Activated naive CD4-positive, alpha-beta T cell treated with anti-CD3 and anti-CD28 coated beads for 36 hours (primary cell): ENCODE results near the gene OR52E8. TPM values are rescaled to one million over a fixed set of nuclear protein-coding genes. Genes with fewer than 3 reads are reported as not detected.

Source experiments
- CTCF ChIA-PET: fragments of 350-600 bp; sonication (Branson Sonifier 250); formaldehyde crosslinking; loops from one replicate; lab custom pipeline; 2021; ENCODE audit warnings: antibody characterized with exemption; lab: Charles Lee
- DNase-seq: peaks from one replicate; pipeline ENCODE4 v3.0.0-alpha.2; 2020
- H3K27ac Mint-ChIP-seq: one replicate; pipeline ENCODE4 v1.8.0; 2021; ENCODE audit warnings: mild to moderate bottlenecking, mixed read lengths
- H3K27me3 Mint-ChIP-seq: one replicate; pipeline ENCODE4 v1.8.0; 2021; ENCODE audit warnings: low read depth, mixed read lengths
- H3K36me3 Mint-ChIP-seq: one replicate; pipeline ENCODE4 v1.8.0; 2021; ENCODE audit warnings: low read depth, mixed read lengths
- H3K4me1 Mint-ChIP-seq: one replicate; pipeline ENCODE4 v1.8.0; 2021; ENCODE audit warnings: low read depth, mixed read lengths
- H3K4me3 Mint-ChIP-seq: one replicate; pipeline ENCODE4 v1.8.0; 2021; ENCODE audit warnings: mild to moderate bottlenecking, moderate library complexity, mixed read lengths
- H3K9me3 Mint-ChIP-seq: one replicate; pipeline ENCODE4 v1.8.0; 2021; ENCODE audit warnings: mixed read lengths
- intact Hi-C: fragments of 100-400 bp; cut with micrococcal nuclease; formaldehyde crosslinking; loops from one replicate; pipeline ENCODE4 v1.15.1; 2023
- total RNA-seq, 2 experiments: library from RNA; stranded (reverse); gene quantifications; one replicate each; pipeline ENCODE4 v1.2.3, GENCODE V29; 2021

Gene OR52E8
- total RNA-seq = not detected

DNA sequence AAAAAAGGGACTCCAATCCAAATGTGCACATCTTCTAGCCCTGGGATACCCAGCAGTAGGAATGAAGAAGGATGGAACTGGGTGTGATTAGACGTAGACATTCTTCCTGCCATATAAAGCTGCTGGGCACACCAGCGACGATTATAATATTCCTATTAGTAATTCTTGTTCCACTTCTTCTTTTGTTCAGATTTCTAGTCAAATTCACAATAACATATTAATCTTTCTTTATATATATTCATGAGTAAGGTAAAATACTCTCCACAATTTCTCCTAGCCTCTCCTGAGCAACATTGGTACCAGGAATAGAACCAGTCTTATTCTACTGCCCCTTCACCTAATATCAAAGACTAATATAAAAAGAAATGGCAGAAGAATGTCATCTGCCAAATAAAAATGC is at the start of gene OR52E8:
TSS of gene OR52E8 (minus strand) at position 101 of the 400 bp plus-strand sequence. CDS start at position 101, 0 bp downstream.
- Mint-ChIP-seq H3K27ac (no peak within 1 kb of the TSS), H3K36me3 (no peaks in the 10 kb centered on the region), H3K4me3 (no peak within 1 kb of the TSS), H3K27me3 (peaks cover 28% of the 10 kb centered on the region), H3K4me1 (no peaks in the 10 kb centered on the region), H3K9me3 (peaks cover 2% of the 10 kb centered on the region)
- intact Hi-C loops = no loop called here
- CTCF ChIA-PET = no interaction called here
- no peak for DNase-seq

DNA sequence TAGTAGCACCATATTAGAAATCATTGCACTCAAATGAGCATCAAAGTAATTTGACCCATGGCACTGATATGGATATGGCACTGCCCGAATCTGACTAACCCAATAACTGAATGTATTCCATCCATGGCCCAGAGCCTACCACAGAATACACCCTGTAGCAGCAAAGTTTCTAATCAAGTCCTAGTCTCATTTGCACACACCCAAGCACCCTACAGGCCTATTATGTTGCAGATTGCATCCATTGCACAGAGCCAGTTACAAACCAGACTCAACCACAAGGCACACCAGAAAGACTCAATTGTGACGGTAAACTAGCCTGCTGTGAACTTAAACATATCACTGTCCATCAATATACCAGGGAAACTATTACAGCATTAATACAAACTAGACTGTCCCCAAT is 42.0 kb upstream of the OR52E8 start:
- no peak for DNase-seq
- Mint-ChIP-seq H3K27me3 (peaks cover 5% of the 10 kb centered on the region), H3K36me3 (no peaks in the 10 kb centered on the region), H3K27ac (no peak overlapping the region), H3K9me3 (no peaks in the 10 kb centered on the region), H3K4me1 (no peaks in the 10 kb centered on the region), H3K4me3 (no peak overlapping the region)
- intact Hi-C loops = no loop called here
- CTCF ChIA-PET = no interaction called here

DNA sequence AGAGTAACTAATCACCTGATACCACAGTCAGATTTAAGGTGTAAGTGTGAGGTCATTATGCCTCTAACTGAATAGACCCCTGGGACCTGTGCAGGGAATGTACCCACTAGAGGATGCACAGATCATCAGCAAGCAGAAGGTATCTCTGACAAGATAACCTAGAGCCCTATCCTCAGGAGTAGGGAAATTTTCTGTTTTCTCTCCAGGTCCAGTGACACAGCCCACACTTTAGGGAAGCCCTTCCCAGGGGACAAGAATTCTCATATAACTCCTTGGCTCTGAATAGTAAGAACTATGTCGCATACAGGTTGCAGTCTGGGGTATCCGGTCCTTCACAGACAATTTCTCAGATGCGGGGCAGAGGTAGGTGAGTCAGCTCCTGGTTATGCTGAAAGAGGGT is 35.4 kb upstream of the OR52E8 start, which contains the start of gene OR52E5:
TSS of gene OR52E5 (plus strand) at position 301 of the 400 bp plus-strand sequence. CDS start 7,569 bp downstream, outside the sequence.
- H3K36me3 Mint-ChIP-seq = no peaks in the 10 kb centered on the region
- intact Hi-C loops = loop anchor here (5.0 kb wide), 1 partner anchor 291 kb away; no protein-coding TSS in a partner anchor
- H3K9me3 Mint-ChIP-seq = no peaks in the 10 kb centered on the region
- H3K4me3 Mint-ChIP-seq = no peak within 1 kb of the TSS
- no peaks in the 10 kb centered on the region for H3K27me3 Mint-ChIP-seq
- no peak for DNase-seq
- CTCF ChIA-PET = no interaction called here
- H3K27ac Mint-ChIP-seq = no peak within 1 kb of the TSS
- H3K4me1 Mint-ChIP-seq = no peaks in the 10 kb centered on the region

DNA sequence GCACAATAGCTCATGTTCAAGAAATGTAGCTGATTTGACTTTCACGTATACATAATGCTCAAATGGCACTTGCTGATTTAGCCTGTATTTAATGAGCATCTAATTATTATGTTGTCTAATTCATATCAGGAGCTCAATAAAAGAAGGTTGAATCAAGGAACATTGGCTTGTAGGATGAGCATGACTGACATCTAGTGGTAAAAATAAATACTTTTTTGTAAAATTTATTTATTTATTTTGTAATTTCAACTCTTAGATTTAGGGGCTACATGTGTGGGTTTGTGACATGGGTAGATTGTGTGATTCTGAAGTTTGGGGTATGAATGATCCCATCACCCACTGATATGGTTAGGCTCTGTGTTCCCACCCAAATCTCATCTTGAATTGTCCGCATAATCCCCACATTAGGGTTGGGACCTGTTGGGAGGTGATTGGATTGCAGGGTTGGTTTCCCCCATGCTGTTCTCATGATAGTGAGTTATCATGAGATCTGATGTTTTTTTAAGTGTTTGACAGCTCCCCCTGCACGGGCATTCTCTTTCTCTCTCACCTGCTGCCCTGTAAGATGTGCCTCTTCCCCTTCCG is 33.8 kb upstream of the OR52E8 start:
- CTCF ChIA-PET = interaction anchor here (0.7 to 1.3 kb wide), 10 partner anchors 8 to 767 kb away, joined by 3 to 7 read pairs (median 4); no protein-coding TSS in a partner anchor
- DNase-seq = no peak
- intact Hi-C loops = loop anchor here (1.0 to 5.0 kb wide), 6 partner anchors 82 to 1255 kb away; partner anchors contain the start of gene OR51D1

DNA sequence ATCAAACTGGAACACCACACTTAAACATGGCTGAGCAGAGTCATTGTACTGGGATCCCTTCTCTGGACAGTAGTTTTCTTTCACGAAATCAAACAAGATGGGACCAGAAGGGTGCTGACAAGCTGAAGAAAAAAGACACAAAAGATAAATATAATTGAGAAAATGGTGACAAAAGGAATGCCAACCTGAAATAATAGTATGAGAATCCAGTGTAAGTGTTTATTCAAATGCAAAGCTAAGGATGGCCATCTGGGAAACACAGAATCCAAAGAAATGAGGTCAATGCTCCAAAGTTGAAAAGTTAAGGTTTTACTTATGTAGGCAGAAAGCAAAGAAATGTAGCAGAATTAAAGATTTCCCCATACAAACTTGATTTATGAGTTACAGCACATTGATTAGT is 30.2 kb upstream of the OR52E8 start:
- no peak for DNase-seq
- Mint-ChIP-seq H3K27ac (no peak overlapping the region), H3K36me3 (no peaks in the 10 kb centered on the region), H3K27me3 (peaks cover 4% of the 10 kb centered on the region), H3K4me3 (no peak overlapping the region), H3K4me1 (no peaks in the 10 kb centered on the region), H3K9me3 (no peaks in the 10 kb centered on the region)
- intact Hi-C loops = no loop called here
- CTCF ChIA-PET = interaction anchor here (0.9 to 1.3 kb wide), 2 partner anchors 10 to 78 kb away, joined by 3 to 4 read pairs; partner anchors contain the start of gene OR52N2

More for the DNA sequence above, 33.8 kb upstream of the OR52E8 start:
- H3K36me3 Mint-ChIP-seq = no peaks in the 10 kb centered on the region
- H3K4me3 Mint-ChIP-seq = no peak overlapping the region
- no peaks in the 10 kb centered on the region for H3K9me3 Mint-ChIP-seq
- no peaks in the 10 kb centered on the region for H3K4me1 Mint-ChIP-seq
- H3K27ac Mint-ChIP-seq = no peak overlapping the region
- H3K27me3 Mint-ChIP-seq = peaks cover 4% of the 10 kb centered on the region

DNA sequence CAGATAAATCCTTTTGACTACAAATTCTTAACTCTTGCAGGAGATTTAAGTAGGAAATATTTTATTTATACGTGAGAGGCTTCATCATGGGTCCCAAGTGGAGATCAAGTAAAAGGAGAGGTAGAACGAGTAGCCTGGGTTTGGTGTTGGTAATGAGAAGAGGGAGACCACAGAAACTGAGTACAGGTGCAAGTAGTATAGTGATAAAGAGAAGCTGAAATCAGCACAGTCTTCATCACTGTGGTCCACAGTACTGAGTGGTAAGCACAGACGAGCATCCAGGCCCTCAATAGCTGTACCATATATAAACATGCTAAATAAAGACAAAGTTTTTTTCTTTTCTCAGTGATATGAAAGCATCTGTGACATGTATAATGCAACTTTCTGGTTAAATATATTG is 29.7 kb upstream of the OR52E8 start:
- H3K27ac Mint-ChIP-seq = no peak overlapping the region
- H3K4me3 Mint-ChIP-seq = no peak overlapping the region
- H3K9me3 Mint-ChIP-seq = no peaks in the 10 kb centered on the region
- DNase-seq = no peak
- no peaks in the 10 kb centered on the region for H3K36me3 Mint-ChIP-seq
- peaks cover 6% of the 10 kb centered on the region for H3K27me3 Mint-ChIP-seq
- intact Hi-C loops = no loop called here
- no peaks in the 10 kb centered on the region for H3K4me1 Mint-ChIP-seq
- CTCF ChIA-PET = interaction anchor here (1.3 kb wide), 1 partner anchor 78 kb away, joined by 4 read pairs; the partner anchor contains the start of gene OR52N2

DNA sequence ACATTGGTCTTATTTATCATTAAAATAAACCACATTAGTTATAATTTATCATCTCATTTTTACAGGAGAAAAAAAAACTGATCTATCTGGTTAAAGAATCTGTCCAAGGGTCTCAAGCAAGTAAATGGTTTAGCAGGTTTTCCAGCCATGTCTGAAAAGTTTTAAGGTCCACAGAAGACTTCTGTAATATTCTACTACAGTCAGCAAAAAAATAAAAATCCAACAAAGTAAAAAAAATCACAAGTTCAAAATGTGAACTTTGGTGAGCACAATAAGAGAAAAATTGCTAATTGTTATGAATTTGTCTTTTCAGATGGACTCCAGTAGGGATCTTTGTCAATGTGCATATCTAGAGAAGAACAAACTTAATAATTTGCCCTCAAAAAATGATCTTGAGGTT is 24.3 kb upstream of the OR52E8 start:
- CTCF ChIA-PET = interaction anchor here (0.9 to 1.0 kb wide), 2 partner anchors 10 to 12 kb away, joined by 3 read pairs; no protein-coding TSS in a partner anchor
- DNase-seq = no peak
- no peaks in the 10 kb centered on the region for H3K4me1 Mint-ChIP-seq
- H3K27me3 Mint-ChIP-seq = peaks cover 7% of the 10 kb centered on the region
- intact Hi-C loops = no loop called here
- no peaks in the 10 kb centered on the region for H3K9me3 Mint-ChIP-seq
- no peak overlapping the region for H3K27ac Mint-ChIP-seq
- no peaks in the 10 kb centered on the region for H3K36me3 Mint-ChIP-seq
- no peak overlapping the region for H3K4me3 Mint-ChIP-seq

DNA sequence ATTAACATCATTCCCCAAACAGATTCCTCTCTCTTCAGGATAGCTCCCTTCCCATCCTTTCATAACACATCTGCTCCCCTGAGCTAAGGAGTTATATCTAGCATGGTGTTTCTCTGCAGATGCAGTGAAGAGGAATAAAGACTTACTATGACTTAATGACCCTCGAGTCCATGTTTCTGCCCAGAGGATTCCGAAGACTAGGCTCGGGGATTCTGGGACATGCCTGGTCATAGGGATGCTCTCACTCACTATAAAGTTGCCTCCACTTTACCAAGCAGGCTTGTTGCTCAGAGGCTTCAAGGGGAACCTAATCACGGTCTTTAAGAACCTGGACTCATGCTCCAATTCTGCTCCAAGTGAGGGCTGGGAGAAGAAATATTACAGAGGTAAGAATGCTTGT is 22.8 kb upstream of the OR52E8 start, which contains the start of gene OR52E4:
TSS of gene OR52E4 (plus strand) at position 301 of the 400 bp plus-strand sequence. CDS start 3,664 bp downstream, outside the sequence.
- peaks cover 7% of the 10 kb centered on the region for H3K27me3 Mint-ChIP-seq
- H3K27ac Mint-ChIP-seq = no peak within 1 kb of the TSS
- no peaks in the 10 kb centered on the region for H3K9me3 Mint-ChIP-seq
- DNase-seq = no peak
- no peak within 1 kb of the TSS for H3K4me3 Mint-ChIP-seq
- H3K36me3 Mint-ChIP-seq = no peaks in the 10 kb centered on the region
- no peaks in the 10 kb centered on the region for H3K4me1 Mint-ChIP-seq
- intact Hi-C loops = no loop called here
- CTCF ChIA-PET = no interaction called here

DNA sequence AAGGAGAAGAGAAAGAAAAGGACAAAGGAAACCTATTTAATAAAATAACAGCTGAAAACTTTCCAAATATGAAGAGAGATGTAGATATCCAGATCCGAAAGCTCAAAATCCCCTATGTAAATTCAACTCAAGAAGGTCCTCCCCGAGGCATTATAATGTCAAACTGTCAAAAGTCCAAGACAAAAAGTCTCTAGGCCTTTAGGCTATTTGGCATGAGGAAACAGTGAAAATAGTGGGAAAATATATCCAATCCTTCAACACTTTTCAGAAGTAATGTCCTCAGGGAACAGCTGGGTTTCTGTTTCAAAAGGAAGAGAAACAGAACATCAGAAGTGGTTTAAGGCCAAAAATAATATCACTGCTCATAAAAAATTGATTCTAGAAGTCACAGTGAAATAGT is 21.1 kb upstream of the OR52E8 start:
- H3K27ac Mint-ChIP-seq = no peak overlapping the region

DNA sequence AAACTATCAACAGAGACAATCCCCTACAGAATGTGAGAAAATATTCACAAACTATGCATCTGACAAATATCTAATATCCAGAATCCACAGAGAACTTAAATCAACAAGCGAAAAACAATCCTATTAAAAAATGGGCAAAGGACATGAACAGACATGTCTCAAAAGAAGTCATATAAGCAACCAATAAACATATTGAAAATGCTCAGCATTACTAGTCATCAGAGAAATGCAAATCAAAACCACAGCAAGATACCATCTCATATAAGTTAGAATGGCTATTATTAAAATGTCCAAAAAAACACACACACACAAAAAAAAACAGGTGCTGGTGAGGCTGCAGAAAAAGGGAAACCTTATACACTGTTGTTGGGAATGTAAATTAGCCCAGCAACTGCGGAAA is 8.3 kb upstream of the OR52E8 start:
- H3K36me3 Mint-ChIP-seq = no peaks in the 10 kb centered on the region
- CTCF ChIA-PET = no interaction called here
- no peak overlapping the region for H3K27ac Mint-ChIP-seq
- no peak overlapping the region for H3K4me3 Mint-ChIP-seq
- peaks cover 24% of the 10 kb centered on the region for H3K27me3 Mint-ChIP-seq
- intact Hi-C loops = no loop called here
- no peak for DNase-seq
- H3K9me3 Mint-ChIP-seq = peaks cover 3% of the 10 kb centered on the region
- H3K4me1 Mint-ChIP-seq = no peaks in the 10 kb centered on the region

More for the DNA sequence above, 21.1 kb upstream of the OR52E8 start:
- intact Hi-C loops = no loop called here
- no peaks in the 10 kb centered on the region for H3K36me3 Mint-ChIP-seq
- H3K4me1 Mint-ChIP-seq = no peaks in the 10 kb centered on the region
- H3K4me3 Mint-ChIP-seq = no peak overlapping the region
- no peak for DNase-seq
- H3K27me3 Mint-ChIP-seq = peaks cover 9% of the 10 kb centered on the region
- H3K9me3 Mint-ChIP-seq = no peaks in the 10 kb centered on the region
- CTCF ChIA-PET = interaction anchor here (0.9 kb wide), 1 partner anchor 9 kb away, joined by 3 read pairs; no protein-coding TSS in a partner anchor

DNA sequence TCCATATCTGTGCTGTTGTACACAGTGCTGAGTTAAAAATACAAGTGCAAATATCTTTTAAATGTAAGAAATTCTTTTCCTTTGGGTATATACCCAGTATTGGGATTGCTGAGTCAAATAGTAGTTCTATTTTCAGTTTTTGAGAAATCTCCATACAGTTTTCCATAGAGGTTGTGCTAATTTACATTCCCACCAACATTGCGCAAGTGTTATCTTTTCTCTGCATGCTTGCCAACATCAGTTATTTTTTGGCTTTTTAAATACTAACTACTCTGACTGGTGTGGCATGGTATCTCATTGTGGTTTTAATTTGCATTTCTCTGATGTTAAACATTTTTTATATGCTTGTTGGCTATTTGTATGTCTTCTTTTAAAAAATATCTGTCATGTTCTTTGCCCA is 6.5 kb downstream of the OR52E8 start:
- no peak for DNase-seq
- Mint-ChIP-seq H3K9me3 (peaks cover 2% of the 10 kb centered on the region), H3K4me3 (no peak overlapping the region), H3K27me3 (peaks cover 23% of the 10 kb centered on the region), H3K36me3 (no peaks in the 10 kb centered on the region), H3K4me1 (no peaks in the 10 kb centered on the region), H3K27ac (no peak overlapping the region)
- CTCF ChIA-PET = no interaction called here
- intact Hi-C loops = no loop called here

DNA sequence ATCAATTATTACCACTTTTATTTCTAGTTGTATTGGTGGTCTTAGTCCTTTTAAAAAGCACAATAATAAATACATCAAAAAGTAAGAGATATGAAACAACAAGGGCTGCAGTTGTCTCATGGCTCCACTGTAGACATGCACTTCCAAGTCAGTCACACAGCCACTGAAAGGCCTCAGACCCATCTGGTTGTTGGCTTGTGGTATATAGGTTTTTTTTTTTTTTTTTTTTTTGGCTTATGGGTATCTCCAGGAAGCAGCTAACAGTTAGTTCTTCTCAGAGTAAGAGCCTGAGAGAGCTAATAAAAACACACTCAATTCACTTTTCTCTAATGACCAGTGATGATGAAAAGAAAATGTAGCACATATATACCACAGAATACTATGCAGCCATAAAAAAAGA is 9.8 kb downstream of the OR52E8 start:
- Mint-ChIP-seq H3K36me3 (no peaks in the 10 kb centered on the region), H3K4me1 (no peaks in the 10 kb centered on the region), H3K27ac (no peak overlapping the region), H3K4me3 (no peak overlapping the region), H3K9me3 (no peaks in the 10 kb centered on the region), H3K27me3 (peaks cover 7% of the 10 kb centered on the region)
- no peak for DNase-seq
- CTCF ChIA-PET = interaction anchor here (0.6 kb wide), 1 partner anchor 11 kb away, joined by 3 read pairs; no protein-coding TSS in a partner anchor
- intact Hi-C loops = no loop called here

DNA sequence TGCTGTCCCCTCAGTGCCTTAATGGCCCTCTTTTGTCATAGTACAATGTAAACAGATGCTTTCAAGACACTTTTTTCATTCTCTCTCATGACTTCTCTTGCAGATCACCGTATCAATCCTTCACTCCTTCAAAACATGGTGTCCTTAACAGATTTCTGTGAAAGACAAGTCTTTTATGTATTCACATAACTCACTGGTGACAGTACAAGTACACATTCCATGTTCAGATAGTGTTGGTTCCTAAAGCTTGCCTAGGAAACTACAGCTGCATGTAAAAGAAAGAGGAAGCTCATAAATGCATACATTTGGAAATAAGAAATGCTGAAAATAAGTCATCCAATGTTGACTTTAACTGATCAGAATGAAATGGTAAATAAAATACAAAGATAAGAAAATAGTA is 10.8 kb downstream of the OR52E8 start:
- H3K27ac Mint-ChIP-seq = no peak overlapping the region
- CTCF ChIA-PET = interaction anchor here (0.7 kb wide), 1 partner anchor 291 kb away, joined by 3 read pairs; no protein-coding TSS in a partner anchor
- peaks cover 3% of the 10 kb centered on the region for H3K27me3 Mint-ChIP-seq
- no peak overlapping the region for H3K4me3 Mint-ChIP-seq
- intact Hi-C loops = no loop called here
- H3K36me3 Mint-ChIP-seq = no peaks in the 10 kb centered on the region
- no peaks in the 10 kb centered on the region for H3K9me3 Mint-ChIP-seq
- no peak for DNase-seq
- no peaks in the 10 kb centered on the region for H3K4me1 Mint-ChIP-seq
